NCI-H2029 (cell line): ENCODE data around the gene MYO3B.
A peak's percentile ranks its signal among the peaks of the same experiment; 100 is the strongest.

Experiments
- DNase-seq: peaks from one replicate; lab custom pipeline; 2025; lab: John Stamatoyannopoulos, UW

Gene MYO3B

GRCh38 chr2:170306293-170306873 lies 128.4 kb downstream of the MYO3B start:
- DNase-seq, result no peak

- no peak for DNase-seq
Observed at GRCh38 chr2:170307052-170307451, 129.1 kb downstream of the MYO3B start.

- no peak for DNase-seq
Observed at GRCh38 chr2:170307555-170308351, 129.8 kb downstream of the MYO3B start.

- DNase-seq, result no peak
Observed at GRCh38 chr2:170310876-170311502, 133.0 kb downstream of the MYO3B start.

- DNase-seq, result peak; percentile 17
Observed at GRCh38 chr2:170313347-170313991, 135.5 kb downstream of the MYO3B start.

- no peak for DNase-seq
Observed at GRCh38 chr2:170313992-170314348, 136.0 kb downstream of the MYO3B start.

GRCh38 chr2:170314744-170315447 lies 136.9 kb downstream of the MYO3B start:
- DNase-seq, result no peak

- no peak for DNase-seq
Observed at GRCh38 chr2:170320948-170321347, 143.0 kb downstream of the MYO3B start.

GRCh38 chr2:170321526-170321925 lies 143.6 kb downstream of the MYO3B start:
- DNase-seq, result no peak

- no peak for DNase-seq
Observed at GRCh38 chr2:170322140-170322766, 144.3 kb downstream of the MYO3B start.

GRCh38 chr2:170323743-170324142 lies 145.8 kb downstream of the MYO3B start:
- no peak for DNase-seq

GRCh38 chr2:170324640-170325046 lies 146.7 kb downstream of the MYO3B start:
- peak; percentile 39 for DNase-seq

- no peak for DNase-seq
Observed at GRCh38 chr2:170330881-170331280, 152.9 kb downstream of the MYO3B start.

- DNase-seq, result no peak
Observed at GRCh38 chr2:170332676-170333402, 154.9 kb downstream of the MYO3B start.

GRCh38 chr2:170335351-170335750 lies 157.4 kb downstream of the MYO3B start:
- DNase-seq, result no peak

GRCh38 chr2:170336408-170336807 lies 158.5 kb downstream of the MYO3B start:
- DNase-seq, result no peak

GRCh38 chr2:170336916-170337315 lies 159.0 kb downstream of the MYO3B start:
- DNase-seq, result no peak

GRCh38 chr2:170339322-170339721 lies 161.4 kb downstream of the MYO3B start:
- DNase-seq, result no peak

GRCh38 chr2:170339750-170340692 lies 162.1 kb downstream of the MYO3B start:
- no peak for DNase-seq

- DNase-seq, result no peak
Observed at GRCh38 chr2:170340693-170341068, 162.7 kb downstream of the MYO3B start.
